Stimulated activated naive CD4-positive, alpha-beta T cell treated with Interleukin-2 at 50 U/mL for 16 hours (primary cell): ENCODE measurements around the gene NPIPA1.
"Not testable (repeated sequence)": the region's sequence is repeated elsewhere in the genome, so short reads cannot be mapped to it uniquely, and the experiment has no call there.

Experiments used
- DNase-seq: peaks from one replicate; lab custom pipeline; 2025; lab: John Stamatoyannopoulos, UW

The NPIPA1 gene

GRCh38 chr16:14937143-14937542 lies at the start of gene NPIPA1:
Gene NPIPA1, plus strand, starts transcription at chr16:14937443. Its CDS starts 0 bp downstream, at chr16:14937443.
- DNase-seq: not testable (repeated sequence)

DNA sequence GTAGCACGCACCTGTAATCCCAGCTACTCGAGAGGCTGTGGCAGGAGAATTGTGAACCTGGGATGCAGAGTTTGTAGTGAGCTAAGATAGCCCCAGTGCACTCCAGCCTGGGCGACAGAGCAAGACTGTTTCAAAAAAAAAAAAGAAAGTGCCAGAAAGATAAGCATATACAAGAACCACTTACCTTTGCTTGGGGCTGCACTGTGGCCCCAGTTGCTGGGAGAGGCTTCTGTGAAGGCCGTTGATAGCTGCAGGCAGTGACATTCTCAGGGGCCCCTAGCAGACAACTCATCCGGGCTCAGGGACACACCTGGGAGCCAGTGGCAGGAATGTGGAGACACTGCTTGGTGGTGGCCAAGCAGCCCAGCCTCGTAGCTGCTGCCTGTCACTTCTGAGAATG lies 45.1 kb upstream of the NPIPA1 start:
- not testable (repeated sequence) for DNase-seq

- DNase-seq: not testable (repeated sequence)
These were observed 41.9 kb upstream of the NPIPA1 start for GRCh38 chr16:14895382-14895781.

DNA sequence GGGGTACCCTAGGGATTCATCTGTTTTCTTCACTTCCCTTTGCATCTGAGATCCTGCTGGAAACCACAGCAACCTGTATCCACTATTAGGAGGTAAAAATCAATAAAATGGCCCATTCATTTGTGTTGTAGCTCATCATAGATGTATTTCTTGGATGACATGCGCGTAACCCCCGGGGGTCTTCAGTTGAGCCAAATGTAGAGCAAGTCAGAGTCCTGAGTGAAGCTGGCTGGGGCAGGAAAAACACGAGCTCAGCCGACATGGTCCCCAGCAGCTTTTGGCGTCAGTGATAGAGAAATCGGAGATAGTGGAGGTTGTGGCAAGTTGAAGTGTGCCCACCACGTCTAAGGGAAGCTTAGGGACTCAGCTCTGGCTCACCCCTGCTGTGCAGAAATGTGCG lies 41.2 kb upstream of the NPIPA1 start:
- DNase-seq: not testable (repeated sequence)

GRCh38 chr16:14897006-14897664 lies 40.1 kb upstream of the NPIPA1 start:
- not testable (repeated sequence) for DNase-seq

DNA sequence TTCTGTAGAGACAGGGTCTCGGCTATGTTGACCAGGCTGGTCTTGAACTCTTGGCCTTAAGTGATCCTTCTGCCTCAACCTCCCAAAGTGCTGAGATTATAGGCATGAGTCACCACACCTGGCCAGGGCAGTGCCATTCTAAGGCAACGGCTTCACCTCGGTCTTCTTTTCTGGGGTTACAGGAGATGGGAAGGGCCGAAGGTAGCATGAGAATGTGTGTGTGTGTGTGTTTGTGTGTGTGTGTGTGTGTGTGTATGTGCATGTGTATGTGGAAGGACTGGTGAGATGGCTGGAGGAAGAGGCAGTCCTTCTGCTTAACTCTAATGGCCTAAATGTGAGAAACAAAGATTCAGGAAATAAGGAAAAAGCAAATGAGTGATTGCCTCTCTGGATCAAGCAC lies 39.1 kb upstream of the NPIPA1 start:
- not testable (repeated sequence) for DNase-seq

DNA sequence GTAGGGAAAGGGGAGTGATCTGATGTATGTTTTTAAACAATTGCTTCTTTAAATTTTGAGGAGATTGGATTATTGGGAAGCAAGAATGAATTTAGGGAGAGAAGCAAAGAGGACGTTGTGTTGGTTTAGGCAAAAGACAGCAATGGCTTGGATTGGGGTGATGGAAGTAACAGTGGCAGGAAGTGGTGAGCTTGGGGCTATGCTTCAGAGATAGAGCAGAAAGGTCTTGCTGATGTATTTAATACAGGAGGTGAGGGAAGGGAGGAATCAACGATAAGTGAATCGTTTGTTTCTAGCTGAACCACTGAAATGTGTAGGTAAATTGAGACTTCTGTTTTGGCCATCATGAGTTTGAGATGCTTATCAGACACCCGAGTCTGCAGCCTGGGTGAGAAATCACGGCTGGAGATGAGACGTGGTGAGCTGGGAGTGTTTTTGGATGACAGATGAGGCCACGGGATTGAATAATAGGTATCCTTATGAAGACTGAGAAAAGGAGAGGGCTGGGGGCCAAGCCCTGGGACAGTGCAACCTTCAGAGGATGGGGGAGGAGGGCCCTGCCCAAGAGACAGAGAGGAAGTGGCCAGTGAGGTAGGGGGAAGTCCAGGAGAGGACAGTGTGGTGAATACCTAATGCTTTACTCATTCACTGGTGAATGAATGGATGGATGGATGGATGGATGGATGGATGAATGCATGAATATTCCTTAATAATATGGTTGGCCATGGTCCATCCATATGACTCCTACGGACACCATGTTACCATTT lies 33.9 kb upstream of the NPIPA1 start:
- DNase-seq: not testable (repeated sequence)

- DNase-seq: not testable (repeated sequence)
These were observed 27.5 kb upstream of the NPIPA1 start for GRCh38 chr16:14909744-14910143.

DNA sequence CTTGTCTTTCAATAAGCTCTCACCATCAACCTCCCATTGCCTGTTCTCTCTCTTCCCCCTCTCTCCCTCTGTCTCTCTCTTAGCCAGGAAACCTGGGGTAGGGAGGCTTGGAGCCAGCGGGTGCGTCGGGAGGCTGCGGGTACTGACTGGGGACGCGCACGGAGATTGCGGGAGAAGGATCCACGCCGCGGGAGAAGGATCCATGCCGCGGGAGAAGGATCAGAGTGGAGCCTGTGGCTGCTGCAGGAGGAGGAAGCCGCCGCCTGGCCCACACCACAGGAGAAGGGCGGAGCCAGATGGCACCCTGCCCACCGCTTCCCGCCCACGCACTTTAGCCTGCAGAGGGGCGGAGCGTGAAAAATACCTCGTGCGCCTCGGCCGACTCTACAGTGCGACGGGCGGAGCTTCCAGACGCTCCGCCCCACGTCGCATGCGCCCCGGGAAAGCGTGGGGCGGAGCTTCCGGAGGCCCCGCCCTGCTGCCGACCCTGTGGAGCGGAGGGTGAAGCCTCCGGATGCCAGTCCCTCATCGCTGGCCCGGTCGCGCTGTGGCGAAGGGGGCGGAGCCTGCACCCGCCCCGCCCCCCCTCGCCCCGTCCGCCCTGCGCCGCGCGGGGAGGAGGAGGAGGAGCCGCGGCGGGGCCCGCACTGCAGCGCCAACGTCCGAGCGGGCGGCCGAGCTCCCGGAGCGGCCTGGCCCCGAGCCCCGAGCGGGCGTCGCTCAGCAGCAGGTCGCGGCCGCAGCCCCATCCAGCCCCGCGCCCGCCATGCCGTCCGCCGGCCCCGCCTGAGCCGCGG lies 26.2 kb upstream of the NPIPA1 start:
- not testable (repeated sequence) for DNase-seq

DNA sequence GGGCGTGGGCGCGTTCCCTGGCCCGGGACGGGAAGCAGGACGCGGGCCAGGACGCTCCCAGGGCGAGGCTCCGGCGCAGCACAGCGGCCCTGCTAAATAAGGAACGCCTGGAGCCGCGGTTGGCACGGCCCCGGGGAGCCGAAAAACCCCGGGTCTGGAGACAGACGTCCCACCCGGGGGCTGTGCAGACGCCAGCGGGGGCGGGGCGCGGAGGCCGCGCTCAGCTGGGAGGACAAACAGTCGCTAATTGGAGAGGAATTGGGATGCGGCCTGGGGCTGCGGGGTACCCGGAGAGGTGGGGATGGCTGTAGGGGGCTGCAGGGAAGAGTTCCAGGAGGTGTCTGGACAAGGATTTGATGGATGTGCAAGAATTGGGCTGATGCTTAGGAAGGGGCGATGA lies 25.3 kb upstream of the NPIPA1 start:
- DNase-seq: not testable (repeated sequence)

DNA sequence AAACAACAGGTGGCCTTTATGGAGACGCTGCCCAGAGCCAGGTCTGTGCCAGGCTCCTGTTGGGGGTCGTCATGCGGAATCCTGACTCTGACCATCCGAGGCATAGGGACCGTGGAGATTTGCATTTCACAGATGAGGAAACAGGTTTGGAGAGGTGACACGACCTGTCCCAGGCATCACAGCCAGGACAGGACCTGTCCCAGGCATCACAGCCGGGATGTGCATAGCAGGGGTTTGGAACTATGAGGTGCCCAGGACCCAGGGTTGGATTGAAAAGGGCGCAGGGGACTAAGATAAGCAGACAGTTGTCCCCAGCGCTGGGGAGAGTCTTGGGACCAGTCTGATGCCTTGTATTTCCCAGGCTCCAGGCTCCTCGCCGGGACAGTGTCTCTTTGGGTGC lies 24.7 kb upstream of the NPIPA1 start:
- DNase-seq: not testable (repeated sequence)

- not testable (repeated sequence) for DNase-seq
These were observed 18.7 kb upstream of the NPIPA1 start for GRCh38 chr16:14918504-14918903.

GRCh38 chr16:14919837-14920600 lies 17.2 kb upstream of the NPIPA1 start:
- not testable (repeated sequence) for DNase-seq

- DNase-seq: not testable (repeated sequence)
These were observed 15.0 kb upstream of the NPIPA1 start for GRCh38 chr16:14922285-14922684.

GRCh38 chr16:14922968-14923367 lies 14.3 kb upstream of the NPIPA1 start:
- DNase-seq: not testable (repeated sequence)

DNA sequence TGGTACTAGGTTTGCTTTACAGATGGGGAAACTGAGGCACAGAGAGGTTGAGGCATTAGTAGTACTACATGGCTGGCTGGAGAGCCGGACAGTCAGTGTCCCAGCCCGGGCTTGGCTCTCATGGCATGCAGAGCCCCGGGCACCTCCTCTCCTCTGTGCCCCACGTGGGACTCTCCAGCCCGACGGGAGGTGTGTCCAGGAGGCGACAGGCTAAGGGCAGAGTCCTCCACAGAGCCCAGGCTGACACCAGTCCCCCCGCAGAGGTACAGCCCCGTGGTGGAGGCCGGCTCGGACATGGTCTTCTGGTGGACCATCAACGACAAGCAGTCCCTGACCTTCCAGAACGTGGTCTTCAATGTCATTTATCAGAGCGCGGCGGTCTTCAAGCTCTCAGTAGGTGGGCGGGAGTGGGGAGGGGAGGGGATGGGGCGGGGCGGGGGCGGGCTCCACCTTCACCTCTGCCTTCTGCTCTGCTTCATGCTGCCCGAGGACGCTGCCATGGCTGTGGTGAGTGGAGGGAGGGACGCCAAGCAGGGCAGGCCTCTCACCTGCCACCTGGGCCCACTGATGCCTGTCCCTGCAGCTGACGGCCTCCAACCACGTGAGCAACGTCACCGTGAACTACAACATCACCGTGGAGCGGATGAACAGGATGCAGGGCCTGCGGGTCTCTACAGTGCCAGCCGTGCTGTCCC lies 13.7 kb upstream of the NPIPA1 start:
- DNase-seq: not testable (repeated sequence)

DNA sequence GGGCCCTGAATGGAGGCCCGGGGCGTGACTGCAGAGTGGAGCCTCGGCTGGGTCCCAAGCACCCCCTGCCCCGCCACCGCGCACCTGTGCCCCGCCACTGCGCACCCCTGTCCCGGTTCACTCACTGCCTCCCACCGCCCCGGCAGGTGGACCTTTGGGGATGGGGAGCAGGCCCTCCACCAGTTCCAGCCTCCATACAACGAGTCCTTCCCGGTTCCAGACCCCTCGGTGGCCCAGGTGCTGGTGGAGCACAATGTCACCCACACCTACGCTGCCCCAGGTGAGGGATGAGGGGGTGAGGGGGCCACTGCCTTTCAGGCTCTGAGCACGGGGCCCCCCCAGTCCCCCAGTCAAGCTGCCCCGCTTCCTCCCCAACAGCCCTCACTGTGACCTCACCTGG lies 12.9 kb upstream of the NPIPA1 start:
- not testable (repeated sequence) for DNase-seq

GRCh38 chr16:14924982-14925381 lies 12.3 kb upstream of the NPIPA1 start:
- not testable (repeated sequence) for DNase-seq

DNA sequence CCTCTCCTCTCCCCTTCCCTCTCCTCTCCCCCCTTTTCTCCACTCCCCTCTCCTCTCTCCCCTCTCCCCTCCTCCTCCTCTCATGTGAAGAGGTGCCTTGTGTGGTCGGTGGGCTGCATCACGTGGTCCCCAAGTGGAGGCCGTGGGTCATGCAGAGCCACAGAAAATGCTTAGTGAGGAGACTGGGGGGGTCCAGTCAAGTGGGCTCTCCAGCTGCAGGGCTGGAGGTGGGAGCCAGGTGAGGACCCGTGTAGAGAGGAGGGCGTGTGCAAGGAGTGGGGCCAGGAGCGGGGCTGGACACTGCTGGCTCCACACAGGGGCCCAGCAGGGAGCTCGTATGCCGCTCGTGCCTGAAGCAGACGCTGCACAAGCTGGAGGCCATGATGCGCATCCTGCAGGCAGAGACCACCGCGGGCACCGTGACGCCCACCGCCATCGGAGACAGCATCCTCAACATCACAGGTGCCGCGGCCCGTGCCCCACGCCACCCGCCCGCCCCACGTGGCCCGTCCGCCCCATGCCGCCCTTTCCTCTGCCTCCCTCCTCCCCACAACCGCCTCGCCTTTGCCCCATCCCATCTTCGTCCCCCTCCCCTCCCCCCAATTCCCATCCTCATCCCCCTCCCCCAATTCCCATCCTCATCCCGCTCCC lies 9.1 kb upstream of the NPIPA1 start:
- DNase-seq: not testable (repeated sequence)

DNA sequence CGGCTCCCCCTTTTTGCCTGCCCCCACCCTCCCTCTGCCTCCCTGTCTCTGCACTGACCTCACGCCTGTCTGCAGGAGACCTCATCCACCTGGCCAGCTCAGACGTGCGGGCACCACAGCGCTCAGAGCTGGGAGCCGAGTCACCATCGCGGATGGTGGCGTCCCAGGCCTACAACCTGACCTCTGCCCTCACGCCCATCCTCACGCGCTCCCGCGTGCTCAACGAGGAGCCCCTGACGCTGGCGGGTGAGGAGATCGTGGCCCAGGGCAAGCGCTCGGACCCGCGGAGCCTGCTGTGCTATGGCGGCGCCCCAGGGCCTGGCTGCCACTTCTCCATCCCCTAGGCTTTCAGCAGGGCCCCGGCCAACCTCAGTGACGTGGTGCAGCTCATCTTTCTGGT lies 8.1 kb upstream of the NPIPA1 start:
- DNase-seq: not testable (repeated sequence)
